GM04504 (cell line): ENCODE measurements around the gene GLIPR1L2.
"Not testable (repeated sequence)": the region's sequence is repeated elsewhere in the genome, so short reads cannot be mapped to it uniquely, and the experiment has no call there.

Source experiments
- DNase-seq: peaks from one replicate; pipeline ENCODE4 v3.0.0-alpha.2; 2012; ENCODE audit warnings: low read depth

The GLIPR1L2 gene

GRCh38 chr12:75437564-75437963 is 46.7 kb downstream of the GLIPR1L2 start:
- DNase-seq, result no peak

- no peak for DNase-seq
These were observed 47.3 kb downstream of the GLIPR1L2 start for GRCh38 chr12:75438059-75438754.

GRCh38 chr12:75439048-75439447 is 48.2 kb downstream of the GLIPR1L2 start:
- no peak for DNase-seq

GRCh38 chr12:75439930-75440329 is 49.0 kb downstream of the GLIPR1L2 start:
- no peak for DNase-seq

GRCh38 chr12:75441687-75442449 is 51.0 kb downstream of the GLIPR1L2 start:
- not testable (repeated sequence) for DNase-seq

GRCh38 chr12:75442454-75442853 is 51.6 kb downstream of the GLIPR1L2 start:
- not testable (repeated sequence) for DNase-seq

- DNase-seq, result no peak
These were observed 52.8 kb downstream of the GLIPR1L2 start for GRCh38 chr12:75443709-75444108.

GRCh38 chr12:75444429-75445136 is 53.7 kb downstream of the GLIPR1L2 start:
- DNase-seq, result no peak

GRCh38 chr12:75445137-75445507 is 54.2 kb downstream of the GLIPR1L2 start:
- DNase-seq, result not testable (repeated sequence)

- DNase-seq, result no peak
These were observed 56.0 kb downstream of the GLIPR1L2 start for GRCh38 chr12:75446857-75447256.

GRCh38 chr12:75447691-75448393 is 57.0 kb downstream of the GLIPR1L2 start:
- DNase-seq, result no peak

- no peak for DNase-seq
These were observed 61.9 kb downstream of the GLIPR1L2 start for GRCh38 chr12:75452675-75453330.

GRCh38 chr12:75455839-75456238 is 65.0 kb downstream of the GLIPR1L2 start:
- no peak for DNase-seq

GRCh38 chr12:75457191-75457590 is 66.3 kb downstream of the GLIPR1L2 start:
- DNase-seq, result no peak

- not testable (repeated sequence) for DNase-seq
These were observed 67.0 kb downstream of the GLIPR1L2 start for GRCh38 chr12:75457866-75458265.

GRCh38 chr12:75459755-75460154 is 68.9 kb downstream of the GLIPR1L2 start:
- no peak for DNase-seq

- DNase-seq, result no peak
These were observed 69.3 kb downstream of the GLIPR1L2 start for GRCh38 chr12:75460204-75460603.

- no peak for DNase-seq
These were observed 81.3 kb downstream of the GLIPR1L2 start for GRCh38 chr12:75471902-75472890.

GRCh38 chr12:75474116-75474515 is 83.2 kb downstream of the GLIPR1L2 start:
- no peak for DNase-seq

GRCh38 chr12:75476071-75476470 is 85.2 kb downstream of the GLIPR1L2 start:
- no peak for DNase-seq
